PC-3 (cell line): ENCODE results near the gene CEP85L.

Experiments
- CTCF ChIP-seq: fragments of 300-600 bp; sonication (generic); conservative IDR thresholded peaks from 2 replicates; pipeline ENCODE4 v1.5.1; 2017; ENCODE audit warnings: antibody characterized with exemption, low read depth, mild to moderate bottlenecking, low read length
- EZH2 ChIP-seq: fragments of 300-600 bp; sonication (generic); IDR thresholded peaks from one replicate; pipeline ENCODE4 v1.6.1; 2017; ENCODE audit warnings: antibody characterized with exemption, mild to moderate bottlenecking, low read length; ENCODE audit not compliant: unreplicated experiment
- EZH2phosphoT487 ChIP-seq: fragments of 300-600 bp; sonication (generic); IDR thresholded peaks from 2 replicates; pipeline ENCODE4 v1.6.1; 2018; ENCODE audit warnings: mild to moderate bottlenecking, antibody characterized with exemption, low read length, borderline replicate concordance

GRCh38 chr6:118489990-118490389, 161.4 kb downstream of the CEP85L start:
- TF ChIP-seq CTCF = no peak
- no peak for TF ChIP-seq EZH2phosphoT487
- no peak for TF ChIP-seq EZH2
